Measurements from ENCODE around the gene PITRM1.

Gene PITRM1

DNA sequence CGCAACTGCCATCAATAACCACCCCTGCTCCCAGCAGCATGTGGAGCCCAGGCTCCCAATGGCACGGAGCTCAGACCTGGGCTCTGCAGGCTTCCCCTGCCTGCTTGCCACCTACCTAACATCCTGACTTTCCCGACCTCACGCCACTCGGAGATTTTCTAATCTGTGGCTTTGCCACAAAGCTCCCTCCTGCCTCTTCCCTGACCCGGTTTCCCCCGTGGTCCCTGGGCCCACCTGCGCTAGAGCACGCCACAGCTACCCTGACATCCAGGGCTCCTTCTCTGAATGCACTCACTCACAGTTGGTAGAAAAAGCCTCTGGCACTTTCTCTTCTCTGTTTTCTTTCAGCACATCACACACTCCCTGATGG lies 20.0 kb downstream of the PITRM1 start:
- TF ChIP-seq CTCF (conservative IDR thresholded peaks at IDR 0.05; ENCODE audit: control insufficient read depth, insufficient read depth, low read depth, low read length): no peak
- DNase-seq (ENCODE audit: low read depth): no peak
- no peak overlapping the region for H3K4me3 ChIP-seq (ENCODE audit: control insufficient read depth, low read depth, low read length)

DNA sequence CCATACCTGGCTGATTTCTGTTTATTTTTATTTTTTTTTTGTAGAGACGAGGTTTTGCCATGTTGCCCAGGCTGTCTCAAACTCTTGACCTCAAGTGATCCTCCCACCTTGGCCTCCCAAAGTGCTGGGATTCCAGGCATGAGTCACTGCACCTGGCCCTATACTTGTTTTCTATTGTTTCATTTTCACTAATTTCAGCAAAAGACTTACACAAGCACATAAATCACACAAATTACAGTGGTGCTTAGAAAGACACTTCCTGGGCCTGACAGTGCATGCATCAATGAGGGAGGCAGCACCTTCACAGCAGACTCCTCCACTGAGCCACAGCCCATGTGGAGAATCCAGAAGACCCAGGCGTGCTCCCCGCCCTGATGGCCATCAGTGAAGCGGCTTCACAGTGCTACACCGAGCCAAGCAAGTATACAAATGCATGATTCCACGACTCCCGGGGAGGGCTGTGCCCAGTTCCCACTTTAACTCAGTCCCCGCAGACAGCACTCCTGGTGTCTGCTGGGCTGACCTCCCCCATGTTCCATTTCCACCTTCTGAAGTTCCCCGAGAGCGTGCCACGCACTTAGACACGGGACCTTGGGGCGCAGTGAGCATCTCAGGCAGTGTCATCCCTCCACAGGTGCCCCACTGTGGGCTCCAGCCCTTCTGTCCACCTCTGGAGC lies 20.6 kb downstream of the PITRM1 start:
- no peak for TF ChIP-seq CTCF (conservative IDR thresholded peaks at IDR 0.05; ENCODE audit: control insufficient read depth, insufficient read depth, low read depth, low read length)
- DNase-seq (ENCODE audit: low read depth): no peak
- no peak overlapping the region for H3K4me3 ChIP-seq (ENCODE audit: control insufficient read depth, low read depth, low read length)

GRCh38 chr10:3150961-3151360 lies 21.6 kb downstream of the PITRM1 start:
- no peak for DNase-seq (ENCODE audit: low read depth)
- TF ChIP-seq CTCF (conservative IDR thresholded peaks at IDR 0.05; ENCODE audit: control insufficient read depth, insufficient read depth, low read depth, low read length): no peak
- H3K4me3 ChIP-seq (ENCODE audit: control insufficient read depth, low read depth, low read length): no peak overlapping the region

DNA sequence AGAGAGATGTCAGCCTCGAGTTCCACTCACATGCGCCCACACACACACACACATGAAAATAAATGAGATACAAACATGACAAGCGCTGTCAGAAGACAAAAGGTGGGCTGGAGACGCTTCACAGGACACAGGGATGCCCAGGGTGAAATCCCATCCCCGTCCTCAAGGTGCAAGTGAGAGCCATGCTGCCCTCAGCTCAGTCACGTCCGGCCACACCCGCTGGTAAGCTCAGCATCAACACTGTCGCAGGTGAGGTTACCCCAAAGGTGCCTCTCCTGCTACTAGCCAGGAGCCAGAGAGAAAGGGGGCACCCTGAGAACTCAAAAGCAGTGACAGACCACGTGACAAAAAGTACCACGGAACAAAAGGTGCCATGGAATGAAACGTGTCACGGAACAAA lies 22.2 kb downstream of the PITRM1 start:
- no peak for DNase-seq (ENCODE audit: low read depth)
- TF ChIP-seq CTCF (conservative IDR thresholded peaks at IDR 0.05; ENCODE audit: control insufficient read depth, insufficient read depth, low read depth, low read length): no peak

GRCh38 chr10:3149918-3150317 lies 22.7 kb downstream of the PITRM1 start:
- TF ChIP-seq CTCF (conservative IDR thresholded peaks at IDR 0.05; ENCODE audit: control insufficient read depth, insufficient read depth, low read depth, low read length): no peak
- H3K4me3 ChIP-seq (ENCODE audit: control insufficient read depth, low read depth, low read length): no peak overlapping the region
- DNase-seq (ENCODE audit: low read depth): no peak

More for the DNA sequence above, 22.2 kb downstream of the PITRM1 start:
- no peak overlapping the region for H3K4me3 ChIP-seq (ENCODE audit: control insufficient read depth, low read depth, low read length)

DNA sequence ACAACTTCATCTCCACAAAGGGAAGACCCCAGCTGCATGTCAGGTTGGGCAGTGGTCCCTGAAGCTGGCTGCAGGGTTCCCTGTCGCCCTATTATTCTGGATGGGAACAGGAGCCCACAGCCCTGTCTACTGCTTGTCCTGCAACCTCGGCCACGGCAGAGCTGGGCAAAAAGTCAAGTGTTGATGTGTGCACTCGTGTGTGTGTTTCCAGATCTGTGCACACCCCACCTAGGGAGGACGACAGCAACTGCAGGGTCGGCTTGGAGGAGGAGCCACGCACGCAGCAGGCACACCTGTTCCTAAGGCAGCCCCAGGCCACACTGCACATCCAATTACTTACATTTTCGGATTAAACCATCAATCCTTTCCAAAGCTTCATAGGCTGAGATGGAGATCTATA lies 23.6 kb downstream of the PITRM1 start:
- no peak for TF ChIP-seq CTCF (conservative IDR thresholded peaks at IDR 0.05; ENCODE audit: control insufficient read depth, insufficient read depth, low read depth, low read length)
- H3K4me3 ChIP-seq (ENCODE audit: control insufficient read depth, low read depth, low read length): no peak overlapping the region
- DNase-seq (ENCODE audit: low read depth): no peak

GRCh38 chr10:3148041-3148440 lies 24.5 kb downstream of the PITRM1 start:
- DNase-seq (ENCODE audit: low read depth): no peak
- no peak for TF ChIP-seq CTCF (conservative IDR thresholded peaks at IDR 0.05; ENCODE audit: control insufficient read depth, insufficient read depth, low read depth, low read length)
- no peak overlapping the region for H3K4me3 ChIP-seq (ENCODE audit: control insufficient read depth, low read depth, low read length)
